NCI-H1930 (cell line): ENCODE data around the gene LOXL1.

Experiments used
- DNase-seq, 2 experiments: peaks; one replicate each; lab custom pipeline; 2025; lab: John Stamatoyannopoulos, UW

Gene LOXL1

GRCh38 chr15:73926219-73927002, at the start of gene LOXL1:
Gene LOXL1, plus strand, starts transcription at chr15:73926462. Its CDS starts 322 bp downstream, at chr15:73926784.
- DNase-seq: no peak

- no peak for DNase-seq
Measured at GRCh38 chr15:73879426-73879825, 46.8 kb upstream of the LOXL1 start.

GRCh38 chr15:73881579-73882320, 44.5 kb upstream of the LOXL1 start:
- no peak for DNase-seq

GRCh38 chr15:73882761-73883419, 43.4 kb upstream of the LOXL1 start:
- no peak for DNase-seq

- no peak for DNase-seq
Measured at GRCh38 chr15:73884159-73884558, 42.1 kb upstream of the LOXL1 start.

GRCh38 chr15:73885954-73886700, 40.1 kb upstream of the LOXL1 start:
- DNase-seq: no peak

GRCh38 chr15:73886717-73887345, 39.4 kb upstream of the LOXL1 start:
- DNase-seq: no peak

GRCh38 chr15:73887481-73887880, 38.8 kb upstream of the LOXL1 start:
- no peak for DNase-seq

GRCh38 chr15:73888224-73889041, 37.8 kb upstream of the LOXL1 start:
- no peak for DNase-seq

GRCh38 chr15:73889053-73889761, 37.1 kb upstream of the LOXL1 start:
- DNase-seq: no peak

GRCh38 chr15:73889762-73890124, 36.5 kb upstream of the LOXL1 start:
- DNase-seq: no peak

- DNase-seq: no peak
Measured at GRCh38 chr15:73891328-73892315, 34.6 kb upstream of the LOXL1 start.

GRCh38 chr15:73892446-73893226, 33.6 kb upstream of the LOXL1 start:
- DNase-seq: no peak

- no peak for DNase-seq
Measured at GRCh38 chr15:73894133-73894814, 32.0 kb upstream of the LOXL1 start.

- DNase-seq: peak in 1 of 2 experiments; percentile 5
Measured at GRCh38 chr15:73897441-73898261, 28.6 kb upstream of the LOXL1 start.
